Activated B cell treated with CpG ODN at 0.5 μM for 24 hours (primary cell): ENCODE results near the gene INS. TPM values are rescaled to one million over a fixed set of nuclear protein-coding genes. Genes with fewer than 3 reads are reported as not detected.

Experiments used
- ATAC-seq: fragments of 200-7000 bp; cut with Tn5 transposase; one replicate; pipeline ENCODE4 v1.10.0; 2021; ENCODE audit warnings: low read depth, mild to moderate bottlenecking, moderate library complexity
- CTCF ChIA-PET: fragments of 350-600 bp; sonication (Branson Sonifier 250); formaldehyde crosslinking; loops from one replicate; lab custom pipeline; 2021; ENCODE audit warnings: antibody characterized with exemption; lab: Charles Lee
- POLR2A ChIA-PET: fragments of 350-600 bp; sonication (Branson Sonifier 250); formaldehyde crosslinking; loops from one replicate; lab custom pipeline; 2021; ENCODE audit warnings: antibody characterized with exemption; lab: Charles Lee
- DNase-seq: peaks from one replicate; pipeline ENCODE4 v3.0.0; 2022
- H3K27ac Mint-ChIP-seq: one replicate; pipeline ENCODE4 v1.8.0; 2020; ENCODE audit warnings: mixed read lengths
- H3K27me3 Mint-ChIP-seq: one replicate; pipeline ENCODE4 v1.8.0; 2021; ENCODE audit warnings: mixed read lengths
- H3K36me3 Mint-ChIP-seq: one replicate; pipeline ENCODE4 v1.8.0; 2021; ENCODE audit warnings: low read depth, mixed read lengths
- H3K4me1 Mint-ChIP-seq: one replicate; pipeline ENCODE4 v1.8.0; 2021; ENCODE audit warnings: mixed read lengths
- H3K4me3 Mint-ChIP-seq: one replicate; pipeline ENCODE4 v1.8.0; 2020; ENCODE audit warnings: mild to moderate bottlenecking, mixed read lengths
- H3K9me3 Mint-ChIP-seq: one replicate; pipeline ENCODE4 v1.8.0; 2020; ENCODE audit warnings: mixed read lengths
- CTCF ChIP-seq: fragments of 200-600 bp; IDR thresholded peaks from one replicate; pipeline ENCODE4 v1.8.0; 2022; ENCODE audit warnings: antibody characterized with exemption, mild to moderate bottlenecking
- intact Hi-C: fragments of 100-400 bp; cut with micrococcal nuclease; formaldehyde crosslinking; loops from one replicate; pipeline ENCODE4 v1.15.1; 2024
- total RNA-seq: library from RNA; stranded (reverse); gene quantifications from 2 replicates; pipeline ENCODE4 v1.2.3, GENCODE V29; 2022

Gene INS
- total RNA-seq, 1 donor from 2014 or later, result not detected

GRCh38 chr11:2143799-2144543, 17.0 kb downstream of the INS start:
- peaks cover 54% of the 10 kb centered on the region for H3K27me3 Mint-ChIP-seq
- CTCF ChIA-PET, result interaction anchor here (0.7 to 1.2 kb wide), 2 partner anchors 268 to 491 kb away, joined by 3 read pairs; no protein-coding TSS in a partner anchor
- H3K27ac Mint-ChIP-seq, result no peak overlapping the region
- H3K36me3 Mint-ChIP-seq, result no peaks in the 10 kb centered on the region
- intact Hi-C loops, result loop anchor here (5.0 kb wide), 2 partner anchors 248 to 292 kb away; partner anchors contain the start of gene LSP1
- no peaks in the 10 kb centered on the region for H3K9me3 Mint-ChIP-seq
- no peak for TF ChIP-seq CTCF
- H3K4me3 Mint-ChIP-seq, result peak overlapping the region; percentile 57
- no peak for ATAC-seq
- peaks cover 20% of the 10 kb centered on the region for H3K4me1 Mint-ChIP-seq
- POLR2A ChIA-PET, result no interaction called here
- no peak for DNase-seq

- ChIA-PET POLR2A (interaction anchor here (1.0 kb wide), 2 partner anchors 8 to 233 kb away, joined by 3 read pairs; partner anchors contain the start of gene CD81), CTCF (interaction anchor here (0.7 to 1.4 kb wide), 2 partner anchors 106 to 267 kb away, joined by 3 read pairs; no protein-coding TSS in a partner anchor)
- no peak for DNase-seq
- peak overlapping the region; percentile 57 for H3K4me3 Mint-ChIP-seq
- ATAC-seq, result no peak
- peaks cover 20% of the 10 kb centered on the region for H3K4me1 Mint-ChIP-seq
- peaks cover 50% of the 10 kb centered on the region for H3K27me3 Mint-ChIP-seq
- no peaks in the 10 kb centered on the region for H3K9me3 Mint-ChIP-seq
- intact Hi-C loops, result loop anchor here (5.0 kb wide), 2 partner anchors 249 to 291 kb away; partner anchors contain the start of gene LSP1
- H3K36me3 Mint-ChIP-seq, result no peaks in the 10 kb centered on the region
- TF ChIP-seq CTCF, result no peak
- no peak overlapping the region for H3K27ac Mint-ChIP-seq
Measured at GRCh38 chr11:2143477-2143798, 17.6 kb downstream of the INS start.

- CTCF ChIA-PET, result interaction anchor here (1.4 to 3.5 kb wide), 2 partner anchors 9 to 105 kb away, joined by 3 to 19 read pairs; no protein-coding TSS in a partner anchor
- POLR2A ChIA-PET, result interaction anchor here (1.0 to 1.5 kb wide), 3 partner anchors 8 to 292 kb away, joined by 3 read pairs; partner anchors contain the start of gene CD81
- H3K27me3 Mint-ChIP-seq, result peaks cover 47% of the 10 kb centered on the region
- no peaks in the 10 kb centered on the region for H3K9me3 Mint-ChIP-seq
- DNase-seq, result no peak
- peak overlapping the region; percentile 63 for H3K4me3 Mint-ChIP-seq
- H3K36me3 Mint-ChIP-seq, result no peaks in the 10 kb centered on the region
- intact Hi-C loops, result loop anchor here (5.0 kb wide), 2 partner anchors 250 to 290 kb away; partner anchors contain the start of gene LSP1
- TF ChIP-seq CTCF, result no peak
- H3K4me1 Mint-ChIP-seq, result peaks cover 22% of the 10 kb centered on the region
- peak overlapping the region; percentile 53 for H3K27ac Mint-ChIP-seq
- peak; percentile 83 for ATAC-seq
Measured at GRCh38 chr11:2142762-2143202, 18.2 kb downstream of the INS start.

GRCh38 chr11:2142300-2142759, 18.7 kb downstream of the INS start:
- no peaks in the 10 kb centered on the region for H3K9me3 Mint-ChIP-seq
- CTCF ChIA-PET, result interaction anchor here (1.4 to 3.5 kb wide), 2 partner anchors 9 to 105 kb away, joined by 3 to 19 read pairs; no protein-coding TSS in a partner anchor
- H3K4me3 Mint-ChIP-seq, result peak overlapping the region; percentile 63
- DNase-seq, result no peak
- ATAC-seq, result no peak
- TF ChIP-seq CTCF, result no peak
- no peaks in the 10 kb centered on the region for H3K36me3 Mint-ChIP-seq
- intact Hi-C loops, result loop anchor here (5.0 kb wide), 2 partner anchors 250 to 290 kb away; partner anchors contain the start of gene LSP1
- peaks cover 52% of the 10 kb centered on the region for H3K27me3 Mint-ChIP-seq
- peaks cover 24% of the 10 kb centered on the region for H3K4me1 Mint-ChIP-seq
- POLR2A ChIA-PET, result interaction anchor here (1.0 to 1.5 kb wide), 3 partner anchors 9 to 292 kb away, joined by 3 read pairs; partner anchors contain the start of gene CD81
- peak overlapping the region; percentile 53 for H3K27ac Mint-ChIP-seq
